Measurements from ENCODE around the gene CAV1.

Gene CAV1

GRCh38 chr7:116557066-116557585 is 32.3 kb downstream of the CAV1 start:
- TF ChIP-seq CTCF (IDR thresholded peaks at IDR 0.05; ENCODE audit: insufficient read depth, low read length, poor library complexity, severe bottlenecking): no peak
- H3K36me3 ChIP-seq (ENCODE audit: control insufficient read depth, insufficient read depth, low read length): no peaks in the 10 kb centered on the region
- H3K4me3 ChIP-seq (replicated peaks; ENCODE audit: low read depth, low read length): no peak overlapping the region
- H3K27me3 ChIP-seq (replicated peaks; ENCODE audit: control insufficient read depth, insufficient read depth, low read length): no peaks in the 10 kb centered on the region
- no peak for DNase-seq (ENCODE audit: extremely low read depth, insufficient read length)

- Histone ChIP-seq H3K27me3 (replicated peaks; ENCODE audit: control insufficient read depth, insufficient read depth, low read length) (no peaks in the 10 kb centered on the region), H3K4me3 (replicated peaks; ENCODE audit: low read depth, low read length) (no peak overlapping the region), H3K36me3 (ENCODE audit: control insufficient read depth, insufficient read depth, low read length) (no peaks in the 10 kb centered on the region)
- DNase-seq (ENCODE audit: extremely low read depth, insufficient read length): no peak
- TF ChIP-seq CTCF (IDR thresholded peaks at IDR 0.05; ENCODE audit: insufficient read depth, low read length, poor library complexity, severe bottlenecking): no peak
Observed at GRCh38 chr7:116557901-116558300, 33.1 kb downstream of the CAV1 start.

GRCh38 chr7:116560021-116560970 is 35.5 kb downstream of the CAV1 start:
- no peak for DNase-seq (ENCODE audit: extremely low read depth, insufficient read length)
- no peaks in the 10 kb centered on the region for H3K27me3 ChIP-seq (replicated peaks; ENCODE audit: control insufficient read depth, insufficient read depth, low read length)
- no peaks in the 10 kb centered on the region for H3K36me3 ChIP-seq (ENCODE audit: control insufficient read depth, insufficient read depth, low read length)
- no peak overlapping the region for H3K4me3 ChIP-seq (replicated peaks; ENCODE audit: low read depth, low read length)
- TF ChIP-seq CTCF (IDR thresholded peaks at IDR 0.05; ENCODE audit: insufficient read depth, low read length, poor library complexity, severe bottlenecking): no peak

- H3K36me3 ChIP-seq (ENCODE audit: control insufficient read depth, insufficient read depth, low read length): no peaks in the 10 kb centered on the region
- DNase-seq (ENCODE audit: extremely low read depth, insufficient read length): no peak
- TF ChIP-seq CTCF (IDR thresholded peaks at IDR 0.05; ENCODE audit: insufficient read depth, low read length, poor library complexity, severe bottlenecking): no peak
- no peak overlapping the region for H3K4me3 ChIP-seq (replicated peaks; ENCODE audit: low read depth, low read length)
- H3K27me3 ChIP-seq (replicated peaks; ENCODE audit: control insufficient read depth, insufficient read depth, low read length): no peaks in the 10 kb centered on the region
Observed at GRCh38 chr7:116561697-116562483, 37.1 kb downstream of the CAV1 start.

- no peak for TF ChIP-seq CTCF (IDR thresholded peaks at IDR 0.05; ENCODE audit: insufficient read depth, low read length, poor library complexity, severe bottlenecking)
- DNase-seq (ENCODE audit: extremely low read depth, insufficient read length): no peak
- no peak overlapping the region for H3K4me3 ChIP-seq (replicated peaks; ENCODE audit: low read depth, low read length)
- H3K36me3 ChIP-seq (ENCODE audit: control insufficient read depth, insufficient read depth, low read length): no peaks in the 10 kb centered on the region
- no peaks in the 10 kb centered on the region for H3K27me3 ChIP-seq (replicated peaks; ENCODE audit: control insufficient read depth, insufficient read depth, low read length)
Observed at GRCh38 chr7:116562529-116563121, 37.8 kb downstream of the CAV1 start.
